ENCODE measurements around the gene ULBP3. TPM values are rescaled to one million over a fixed set of nuclear protein-coding genes. Genes with fewer than 3 reads are reported as not detected.

Gene ULBP3
- total and polyA plus RNA-seq, 2 of the 4 experiments (the other 2 are of a cell fraction): 11.1 to 35.1 TPM

DNA sequence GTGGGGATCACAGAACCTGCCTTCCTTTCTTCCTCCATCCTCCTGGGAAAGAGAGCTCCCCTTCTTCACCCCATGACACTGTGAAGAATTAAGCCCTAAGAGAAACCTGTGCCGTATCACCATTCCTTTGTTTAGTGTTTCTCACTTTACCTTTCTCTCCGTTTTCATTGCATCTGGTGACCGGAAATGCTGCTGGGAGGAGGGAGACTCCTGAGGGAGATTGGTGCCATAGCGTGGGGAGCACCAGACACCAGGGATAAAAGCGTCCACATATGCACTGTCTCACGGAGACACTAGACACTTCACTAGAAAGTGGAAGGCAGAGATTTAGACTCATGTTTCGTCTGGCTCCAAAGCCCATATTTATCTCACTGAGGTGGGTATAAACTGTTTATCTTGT lies 15.5 kb upstream of the ULBP3 start:
- Histone ChIP-seq H3K56ac (ENCODE audit: extremely low read depth, insufficient read depth, low read length) (no peak overlapping the region), H3K18ac (ENCODE audit: low read depth, low read length) (no peak overlapping the region), H4K5ac (ENCODE audit: low read depth, low read length) (no peak overlapping the region), H3K27me3 (ENCODE audit: control insufficient read depth, insufficient read depth, low read length) (peaks cover 22% of the 10 kb centered on the region), H3K27ac (ENCODE audit: insufficient read depth, low read length) (no peak overlapping the region), H3K4me2 (ENCODE audit: low read depth, low read length) (no peak overlapping the region), H2AK9ac (replicated peaks; ENCODE audit: low read depth, low read length, poor library complexity) (no peak overlapping the region), H2BK15ac (ENCODE audit: low read depth, low read length) (no peak overlapping the region), H3K9me1 (ENCODE audit: insufficient read depth, low read length) (no peaks in the 10 kb centered on the region), H2BK120ac (ENCODE audit: low read depth, low read length) (no peak overlapping the region), H2BK5ac (ENCODE audit: low read depth, low read length, poor library complexity, severe bottlenecking) (no peak overlapping the region), H3K9me3 (ENCODE audit: control insufficient read depth, insufficient read depth, low read length) (no peaks in the 10 kb centered on the region), H4K91ac (ENCODE audit: insufficient read depth, low read depth, low read length) (no peak overlapping the region), H3K79me1 (ENCODE audit: low read depth in 1 of 2, low read length in 2 of 2) (no peaks in the 10 kb centered on the region), H3K14ac (replicated peaks; ENCODE audit: low read depth, low read length) (no peak overlapping the region), H2AFZ (replicated peaks; ENCODE audit: low read length, poor library complexity) (no peak overlapping the region), H3K4me1 (ENCODE audit: control insufficient read depth, insufficient read depth, low read length) (no peaks in the 10 kb centered on the region), H3K23ac (ENCODE audit: low read depth, low read length) (no peak overlapping the region), H3K9ac (ENCODE audit: low read depth, low read length) (no peak overlapping the region), H3K36me3 (ENCODE audit: control insufficient read depth, insufficient read depth, low read length) (no peaks in the 10 kb centered on the region), H2BK20ac (ENCODE audit: low read depth, low read length) (no peak overlapping the region), H3K4me3 (ENCODE audit: insufficient read depth, low read depth, low read length) (no peak overlapping the region), H4K20me1 (ENCODE audit: insufficient read depth, low read length) (no peaks in the 10 kb centered on the region), H2AK5ac (ENCODE audit: low read depth, low read length) (no peak overlapping the region), H3K4ac (ENCODE audit: low read depth, low read length) (no peak overlapping the region), H4K8ac (ENCODE audit: low read depth in 2 of 2, low read length in 2 of 2) (no peak overlapping the region)
- intact Hi-C loops (cut with micrococcal nuclease): no loop called here
- TF ChIP-seq RCOR1 (IDR thresholded peaks at IDR 0.05; ENCODE audit: insufficient replicate concordance, low read length): no peak
- no peak for TF ChIP-seq MAFK (IDR thresholded peaks at IDR 0.05; ENCODE audit: low read depth, low read length)
- TF ChIP-seq FOS (IDR thresholded peaks at IDR 0.05; ENCODE audit: low read depth, low read length): no peak
- TF ChIP-seq CEBPB (IDR thresholded peaks at IDR 0.05; ENCODE audit: low read depth, low read length): no peak
- no peak for TF ChIP-seq MAZ (IDR thresholded peaks at IDR 0.05; ENCODE audit: borderline replicate concordance, low read depth, low read length)
- WGBS, 2 experiments (ENCODE audit: extremely low coverage in 2 of 2, insufficient read length in 1 of 2): 38% methylated on average over 1 of the region's 7 CpGs; no CpG with 5 or more reads in 1 of the 2 experiments
- CTCF ChIA-PET: no interaction called here
- dilution Hi-C loops (cut with HindIII; ENCODE audit: low sequenced_read_pairs, unreplicated experiment): no loop called here
- BruUV-seq (replicated peaks): no TSS peak
- ATAC-seq (ENCODE audit: low read depth) (no peak), DNase-seq (no peak)
- in situ Hi-C loops (cut with MboI; ENCODE audit: low sequenced_read_pairs): loop anchor here (5.0 kb wide), 1 partner anchor 253 kb away; no protein-coding TSS in a partner anchor
- POLR2A ChIA-PET (ENCODE audit: unreplicated experiment): no interaction called here
